GM18511 (cell line): ENCODE data around the gene ERP29.
"Not testable (repeated sequence)": the region's sequence is repeated elsewhere in the genome, so short reads cannot be mapped to it uniquely, and the experiment has no call there.

Source experiments
- ATAC-seq: cut with Tn5 transposase; IDR thresholded peaks from one replicate; pipeline ENCODE4 v1.9.1; 2021; ENCODE audit warnings: mild to moderate bottlenecking, moderate library complexity; ENCODE audit not compliant: unreplicated experiment

Gene ERP29

DNA sequence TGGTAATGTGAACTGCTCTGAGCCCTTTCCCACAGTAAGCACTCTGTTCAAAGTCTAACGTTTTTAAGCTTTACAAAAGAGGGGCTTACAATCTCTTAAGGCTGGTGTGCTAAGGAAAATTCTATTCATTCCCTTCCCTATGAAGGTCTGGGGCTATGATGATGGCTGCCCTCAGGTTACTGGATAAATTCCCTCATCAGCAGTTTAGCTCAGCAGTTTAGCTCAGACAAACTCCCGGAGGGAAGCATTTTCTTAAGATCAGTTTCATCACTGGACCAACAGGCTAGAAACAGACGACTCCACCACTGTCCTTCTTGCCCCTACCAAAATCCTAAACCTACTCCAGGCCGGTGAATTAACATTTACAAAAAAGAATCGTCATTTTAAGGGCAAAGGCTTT lies 19.1 kb downstream of the ERP29 start:
- no peak for ATAC-seq

DNA sequence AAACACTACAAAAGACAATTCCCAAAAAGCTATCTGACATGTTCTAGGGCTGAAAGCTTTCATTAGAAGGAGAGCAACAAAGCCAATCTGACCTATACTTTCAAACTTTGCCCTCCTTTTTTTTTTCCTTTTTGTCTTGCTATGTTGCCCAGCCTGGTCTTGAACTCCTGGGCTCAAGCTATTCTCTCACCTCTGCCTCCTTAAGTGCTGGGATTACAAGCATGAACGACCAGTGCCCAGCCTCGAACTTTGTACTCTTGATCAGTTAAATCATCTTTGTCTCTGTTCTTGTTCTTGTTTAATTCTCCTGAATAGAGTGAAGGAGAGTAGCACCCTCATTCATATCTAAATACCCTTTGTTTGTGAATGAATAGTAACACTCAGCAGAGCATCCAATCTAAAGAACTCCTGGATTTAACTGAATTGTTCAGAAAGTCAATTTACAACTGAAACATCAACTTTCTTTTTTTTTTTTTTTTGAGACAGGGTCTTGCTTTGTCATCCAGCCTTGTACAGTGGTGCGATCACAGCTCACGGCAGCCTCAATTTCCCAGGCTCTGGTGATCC lies 22.1 kb downstream of the ERP29 start:
- ATAC-seq = no peak

DNA sequence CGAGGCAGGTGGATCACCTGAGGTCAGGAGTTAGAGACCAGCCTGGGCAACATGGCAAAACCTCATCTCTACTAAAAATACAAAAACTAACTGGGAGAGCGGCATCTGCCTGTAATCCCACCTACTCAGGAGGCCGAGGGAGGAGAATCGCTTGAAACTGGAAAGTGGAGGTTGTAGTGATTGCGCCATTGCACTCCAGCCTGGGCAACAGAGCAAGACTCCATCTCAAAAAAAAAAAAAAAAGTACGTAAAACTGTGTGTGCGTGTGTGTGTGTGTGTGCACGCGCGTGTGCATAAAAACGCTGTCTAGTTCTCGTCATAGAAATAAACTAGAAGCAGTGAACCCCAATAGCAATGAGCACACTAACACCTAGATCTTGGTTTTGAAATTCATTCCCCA lies 23.4 kb downstream of the ERP29 start:
- not testable (repeated sequence) for ATAC-seq

DNA sequence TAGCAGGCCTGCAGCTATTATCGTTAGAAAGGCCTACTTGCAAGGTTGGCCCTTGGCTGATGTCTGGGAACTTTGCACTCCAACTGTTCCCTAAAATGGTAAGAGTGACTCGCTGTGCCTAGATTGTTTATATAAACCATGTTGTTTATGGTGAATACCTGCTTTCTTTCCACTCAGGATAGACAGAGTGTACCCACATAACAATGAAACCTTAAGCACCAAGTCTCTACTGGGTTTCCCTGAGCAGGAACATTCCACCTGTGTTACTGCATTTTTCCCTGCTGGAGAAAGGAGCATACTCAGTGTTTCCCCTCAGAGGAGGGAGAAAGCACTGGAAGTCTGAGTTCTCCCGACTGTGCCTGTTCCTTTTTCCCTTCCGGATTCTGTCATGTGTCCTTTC lies 32.8 kb downstream of the ERP29 start:
- ATAC-seq = no peak

DNA sequence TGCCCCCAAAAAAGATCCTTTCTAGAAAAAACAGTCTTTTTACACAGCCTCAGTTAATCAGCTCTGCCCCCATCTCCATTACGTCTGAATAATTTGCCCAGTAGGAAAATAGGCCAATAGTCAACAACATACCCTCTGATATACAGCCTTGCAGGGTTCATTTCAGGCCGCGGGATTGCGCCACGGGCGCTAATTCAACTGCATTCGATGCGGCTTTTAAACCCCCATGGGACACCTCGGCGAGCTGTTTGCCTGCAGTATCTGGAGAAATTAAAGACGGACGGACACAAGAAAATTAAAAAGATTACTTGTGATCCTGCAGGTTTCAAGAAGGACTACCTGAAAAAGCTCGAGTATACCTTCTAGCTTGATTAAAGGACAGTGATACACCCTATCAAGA lies 36.1 kb downstream of the ERP29 start:
- ATAC-seq = no peak

DNA sequence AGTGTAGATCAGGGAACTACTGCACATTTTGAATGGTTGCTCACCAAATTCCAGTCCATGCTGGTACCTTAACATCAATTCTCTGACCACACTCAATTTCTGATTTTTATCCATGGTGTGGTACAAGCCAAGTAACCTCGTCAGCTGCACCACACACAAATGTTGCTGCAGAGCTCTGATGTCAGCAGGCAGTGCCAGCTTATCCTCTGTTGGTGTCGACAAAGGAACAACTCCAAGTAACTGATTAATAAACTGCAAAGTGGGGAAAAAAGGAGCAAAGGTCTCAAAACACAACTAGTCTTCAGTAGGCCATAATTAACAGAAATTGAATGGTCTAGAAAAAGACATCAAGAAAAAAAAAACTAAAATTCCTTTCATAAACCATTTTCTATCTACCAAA lies 47.9 kb downstream of the ERP29 start:
- ATAC-seq = no peak

DNA sequence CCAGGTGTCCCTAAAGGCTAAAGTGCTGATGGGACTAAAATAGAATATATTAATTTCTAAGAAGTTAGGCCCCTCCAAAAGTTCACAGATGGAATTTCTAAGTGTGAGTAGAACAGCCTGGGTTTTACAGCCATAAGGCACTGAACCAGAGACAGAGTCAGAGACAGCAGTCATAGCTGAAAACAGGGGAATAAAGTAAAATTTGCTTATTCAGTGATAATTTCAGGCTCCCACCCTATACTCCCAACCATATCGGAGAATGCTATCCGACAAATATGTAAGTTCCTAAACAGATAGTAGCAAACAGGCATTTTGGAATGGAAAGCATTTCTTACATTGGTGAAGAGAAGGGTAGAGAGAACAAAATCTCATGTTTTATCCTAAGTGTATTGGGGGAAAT lies 50.0 kb downstream of the ERP29 start:
- no peak for ATAC-seq

DNA sequence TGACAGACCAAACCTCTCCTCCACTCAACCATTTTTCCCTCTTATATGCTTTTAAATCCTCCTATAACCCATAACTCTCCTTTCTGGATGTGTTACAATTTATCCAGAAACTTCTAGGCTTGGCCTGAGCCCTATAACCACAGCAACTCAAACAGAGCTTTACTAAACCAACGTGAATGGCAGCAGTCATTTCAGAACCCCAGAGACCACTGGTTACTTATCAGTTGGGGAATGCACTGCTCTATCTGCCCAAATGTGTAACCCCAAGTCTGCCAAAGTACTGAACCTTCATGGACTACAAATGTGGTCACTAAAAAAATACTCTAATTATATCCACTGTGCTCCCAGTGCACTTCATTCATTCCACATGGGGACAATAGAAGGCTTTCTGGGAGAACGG lies 53.3 kb downstream of the ERP29 start:
- ATAC-seq = no peak
